Esophagus muscularis mucosa (tissue), 4 donors: ENCODE measurements around the gene CAPN1.

Source experiments
- CTCF ChIP-seq, 3 experiments: fragments of 200-600 bp in 2 of 3; fragments of 450-650 bp in 1 of 3; sonication (generic) in 2 of 3; IDR thresholded peaks; one replicate each; pipeline ENCODE4 v1.5.1; 2017 to 2019; ENCODE audit warnings: antibody characterized with exemption in 3 of 3, mild to moderate bottlenecking in 2 of 3, moderate library complexity in 1 of 3
- EP300 ChIP-seq: sonication (generic); formaldehyde crosslinking; IDR thresholded peaks from one replicate; pipeline ENCODE4 v1.6.1; 2017; ENCODE audit warnings: antibody characterized with exemption
- POLR2A ChIP-seq: fragments of 450-650 bp; IDR thresholded peaks from one replicate; pipeline ENCODE4 v1.6.1; 2017; ENCODE audit warnings: antibody characterized with exemption, moderate library complexity, mild to moderate bottlenecking, low read depth
- POLR2AphosphoS5 ChIP-seq, 2 donors: sonication (generic); formaldehyde crosslinking; IDR thresholded peaks; one replicate each; pipeline ENCODE4 v1.6.1; 2017; ENCODE audit warnings: antibody characterized with exemption in 2 of 2

GRCh38 chr11:65156256-65156655 is 25.5 kb upstream of the CAPN1 start:
- TF ChIP-seq POLR2AphosphoS5 (IDR thresholded peaks at IDR 0.05) (no peak), CTCF (IDR thresholded peaks at IDR 0.05) (no peak), POLR2A (no peak), EP300 (no peak)
